Tibial nerve (tissue), 4 donors: Measurements from ENCODE around the gene ZNF143.

ENCODE experiments used
- EP300 ChIP-seq, 2 donors: sonication (generic); formaldehyde crosslinking; IDR thresholded peaks; one replicate each; pipeline ENCODE4 v1.6.1; 2017; ENCODE audit warnings: antibody characterized with exemption in 2 of 2, mild to moderate bottlenecking in 1 of 2
- POLR2A ChIP-seq, 2 donors: fragments of 450-650 bp; IDR thresholded peaks; one replicate each; pipeline ENCODE4 v1.6.1; 2017; ENCODE audit warnings: antibody characterized with exemption in 2 of 2, mild to moderate bottlenecking in 2 of 2, moderate library complexity in 2 of 2
- TF ChIP-seq, protein P1 (sequence below), 5 experiments: fragments of 200-600 bp in 3 of 5; fragments of 450-650 bp in 2 of 5; sonication (generic) in 3 of 5; IDR thresholded peaks; one replicate each; pipeline ENCODE4 v1.5.1; 2016 to 2019; ENCODE audit warnings: antibody characterized with exemption in 5 of 5, mild to moderate bottlenecking in 3 of 5, moderate library complexity in 2 of 5

DNA sequence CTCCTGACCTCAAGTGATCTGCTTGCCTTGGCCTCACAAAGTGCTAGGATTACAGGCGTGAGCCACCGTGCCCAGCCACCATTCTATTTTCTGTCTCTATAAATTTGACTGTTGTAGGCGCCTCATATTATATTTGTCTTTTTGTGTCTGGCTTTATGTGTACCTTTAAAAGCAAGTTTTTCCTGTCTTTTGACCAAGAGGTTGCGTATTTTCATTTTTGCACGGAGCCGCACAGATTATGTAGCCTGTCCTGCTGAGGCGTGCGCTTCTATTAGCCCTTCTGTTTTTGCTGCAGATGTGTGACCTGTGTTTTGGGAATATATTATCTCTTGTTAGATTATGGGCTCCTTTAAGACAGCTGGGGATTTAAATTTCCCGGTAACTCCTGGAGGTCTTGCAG lies 72.2 kb downstream of the ZNF143 start:
- TF ChIP-seq POLR2A (IDR thresholded peaks at IDR 0.05) (no peak), EP300 (IDR thresholded peaks at IDR 0.05) (no peak)
- TF ChIP-seq, protein P1, sequence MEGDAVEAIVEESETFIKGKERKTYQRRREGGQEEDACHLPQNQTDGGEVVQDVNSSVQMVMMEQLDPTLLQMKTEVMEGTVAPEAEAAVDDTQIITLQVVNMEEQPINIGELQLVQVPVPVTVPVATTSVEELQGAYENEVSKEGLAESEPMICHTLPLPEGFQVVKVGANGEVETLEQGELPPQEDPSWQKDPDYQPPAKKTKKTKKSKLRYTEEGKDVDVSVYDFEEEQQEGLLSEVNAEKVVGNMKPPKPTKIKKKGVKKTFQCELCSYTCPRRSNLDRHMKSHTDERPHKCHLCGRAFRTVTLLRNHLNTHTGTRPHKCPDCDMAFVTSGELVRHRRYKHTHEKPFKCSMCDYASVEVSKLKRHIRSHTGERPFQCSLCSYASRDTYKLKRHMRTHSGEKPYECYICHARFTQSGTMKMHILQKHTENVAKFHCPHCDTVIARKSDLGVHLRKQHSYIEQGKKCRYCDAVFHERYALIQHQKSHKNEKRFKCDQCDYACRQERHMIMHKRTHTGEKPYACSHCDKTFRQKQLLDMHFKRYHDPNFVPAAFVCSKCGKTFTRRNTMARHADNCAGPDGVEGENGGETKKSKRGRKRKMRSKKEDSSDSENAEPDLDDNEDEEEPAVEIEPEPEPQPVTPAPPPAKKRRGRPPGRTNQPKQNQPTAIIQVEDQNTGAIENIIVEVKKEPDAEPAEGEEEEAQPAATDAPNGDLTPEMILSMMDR (IDR thresholded peaks at IDR 0.05): no peak
